Measurements from ENCODE around the gene NOL4L.

GRCh38 chr20:32406701-32407100 lies 178.4 kb downstream of the NOL4L start:
- TF ChIP-seq CTCF (IDR thresholded peaks at IDR 0.05) (no peak), POLR2A (IDR thresholded peaks at IDR 0.05) (no peak)
